C4-2B (cell line): ENCODE data around the gene GPR17.

Experiments used
- ZFX ChIP-seq: fragments of 450-650 bp; IDR thresholded peaks from 2 replicates; pipeline ENCODE4 v1.6.1; 2017
- TF ChIP-seq, protein P1 (sequence below): fragments of 450-650 bp; conservative IDR thresholded peaks from 2 replicates; pipeline ENCODE4 v1.5.1; 2017; ENCODE audit warnings: mild to moderate bottlenecking

DNA sequence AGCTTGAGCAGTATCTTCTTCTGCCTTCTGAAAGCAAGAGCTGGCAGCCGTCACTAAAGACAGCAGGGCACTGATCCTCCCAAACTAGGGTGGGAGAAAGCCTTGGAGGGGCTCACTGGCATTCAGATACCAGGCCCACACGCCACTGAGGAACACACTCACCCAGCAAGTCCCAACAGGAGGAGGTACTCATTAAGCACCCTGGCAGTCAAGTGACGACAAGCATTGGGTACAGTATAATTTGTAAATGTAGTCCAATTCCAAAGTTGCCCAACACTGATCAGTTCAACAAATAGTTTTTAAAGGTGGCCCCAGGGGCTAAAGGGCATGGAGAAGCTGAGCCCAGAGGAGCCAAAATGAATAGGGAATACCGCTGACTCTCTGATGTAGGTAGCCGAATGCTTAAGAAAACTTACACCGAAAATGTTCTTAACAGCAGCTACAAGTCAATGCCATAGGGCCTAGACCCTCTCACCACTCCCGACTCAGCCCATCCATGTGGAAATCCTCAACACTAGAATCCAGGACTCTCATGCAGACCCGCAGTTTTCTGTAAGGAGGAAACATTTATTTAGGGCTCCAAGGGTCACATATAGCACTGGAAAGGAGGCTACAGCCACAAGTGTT lies 19.4 kb downstream of the GPR17 start:
- TF ChIP-seq, protein P1, sequence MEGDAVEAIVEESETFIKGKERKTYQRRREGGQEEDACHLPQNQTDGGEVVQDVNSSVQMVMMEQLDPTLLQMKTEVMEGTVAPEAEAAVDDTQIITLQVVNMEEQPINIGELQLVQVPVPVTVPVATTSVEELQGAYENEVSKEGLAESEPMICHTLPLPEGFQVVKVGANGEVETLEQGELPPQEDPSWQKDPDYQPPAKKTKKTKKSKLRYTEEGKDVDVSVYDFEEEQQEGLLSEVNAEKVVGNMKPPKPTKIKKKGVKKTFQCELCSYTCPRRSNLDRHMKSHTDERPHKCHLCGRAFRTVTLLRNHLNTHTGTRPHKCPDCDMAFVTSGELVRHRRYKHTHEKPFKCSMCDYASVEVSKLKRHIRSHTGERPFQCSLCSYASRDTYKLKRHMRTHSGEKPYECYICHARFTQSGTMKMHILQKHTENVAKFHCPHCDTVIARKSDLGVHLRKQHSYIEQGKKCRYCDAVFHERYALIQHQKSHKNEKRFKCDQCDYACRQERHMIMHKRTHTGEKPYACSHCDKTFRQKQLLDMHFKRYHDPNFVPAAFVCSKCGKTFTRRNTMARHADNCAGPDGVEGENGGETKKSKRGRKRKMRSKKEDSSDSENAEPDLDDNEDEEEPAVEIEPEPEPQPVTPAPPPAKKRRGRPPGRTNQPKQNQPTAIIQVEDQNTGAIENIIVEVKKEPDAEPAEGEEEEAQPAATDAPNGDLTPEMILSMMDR: no peak
- TF ChIP-seq ZFX: no peak
